ENCODE results near the gene BTBD19.
"Not testable (repeated sequence)": the region's sequence is repeated elsewhere in the genome, so short reads cannot be mapped to it uniquely, and the experiment has no call there.

BTBD19 gene

GRCh38 chr1:44788120-44788860, 20.0 kb upstream of the BTBD19 start, which contains the start of gene BEST4:
BEST4 (minus strand) TSS chr1:44788170; CDS start chr1:44787705, 465 bp downstream.
- no peak for DNase-seq

GRCh38 chr1:44790968-44791801, 17.1 kb upstream of the BTBD19 start:
- no peak for DNase-seq

DNA sequence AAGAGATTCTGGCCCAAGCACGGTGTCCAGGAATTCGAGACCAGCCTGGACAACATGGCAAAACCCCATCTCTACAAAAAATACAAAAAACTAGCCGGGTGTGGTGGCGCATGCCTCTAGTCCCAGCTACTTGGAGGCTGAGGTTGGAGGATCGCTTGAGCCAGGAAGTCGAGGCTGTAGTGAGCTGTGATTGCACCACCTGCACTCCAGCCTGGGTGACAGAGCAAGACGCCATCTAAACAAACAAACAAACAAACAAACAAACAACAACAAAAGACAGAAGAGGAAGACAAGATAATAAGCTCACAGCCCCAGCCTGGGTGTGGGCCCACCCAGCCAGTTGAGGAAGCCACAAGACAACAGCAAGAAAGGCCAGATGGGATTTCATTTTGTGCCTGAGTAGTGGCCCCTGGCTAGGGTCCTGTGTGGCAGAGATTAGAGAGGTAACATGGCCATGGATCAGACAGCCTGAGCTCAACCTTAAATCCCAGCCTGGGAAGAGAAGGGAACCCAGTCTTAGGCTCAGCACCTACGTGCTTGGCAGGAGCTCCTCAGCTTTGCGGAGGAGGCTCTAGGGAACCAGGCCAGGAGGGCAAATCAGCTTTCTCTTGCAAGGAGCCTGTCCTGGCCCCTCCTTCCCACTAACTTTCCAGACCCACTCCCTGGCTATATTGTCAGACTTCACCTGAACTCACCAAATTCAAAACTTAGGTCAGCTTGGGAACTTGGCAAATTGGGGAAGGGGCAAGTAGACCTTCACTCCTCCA, 15.4 kb upstream of the BTBD19 start:
- no peak for DNase-seq

GRCh38 chr1:44797886-44798285, 10.4 kb upstream of the BTBD19 start:
- DNase-seq: not testable (repeated sequence)

DNA sequence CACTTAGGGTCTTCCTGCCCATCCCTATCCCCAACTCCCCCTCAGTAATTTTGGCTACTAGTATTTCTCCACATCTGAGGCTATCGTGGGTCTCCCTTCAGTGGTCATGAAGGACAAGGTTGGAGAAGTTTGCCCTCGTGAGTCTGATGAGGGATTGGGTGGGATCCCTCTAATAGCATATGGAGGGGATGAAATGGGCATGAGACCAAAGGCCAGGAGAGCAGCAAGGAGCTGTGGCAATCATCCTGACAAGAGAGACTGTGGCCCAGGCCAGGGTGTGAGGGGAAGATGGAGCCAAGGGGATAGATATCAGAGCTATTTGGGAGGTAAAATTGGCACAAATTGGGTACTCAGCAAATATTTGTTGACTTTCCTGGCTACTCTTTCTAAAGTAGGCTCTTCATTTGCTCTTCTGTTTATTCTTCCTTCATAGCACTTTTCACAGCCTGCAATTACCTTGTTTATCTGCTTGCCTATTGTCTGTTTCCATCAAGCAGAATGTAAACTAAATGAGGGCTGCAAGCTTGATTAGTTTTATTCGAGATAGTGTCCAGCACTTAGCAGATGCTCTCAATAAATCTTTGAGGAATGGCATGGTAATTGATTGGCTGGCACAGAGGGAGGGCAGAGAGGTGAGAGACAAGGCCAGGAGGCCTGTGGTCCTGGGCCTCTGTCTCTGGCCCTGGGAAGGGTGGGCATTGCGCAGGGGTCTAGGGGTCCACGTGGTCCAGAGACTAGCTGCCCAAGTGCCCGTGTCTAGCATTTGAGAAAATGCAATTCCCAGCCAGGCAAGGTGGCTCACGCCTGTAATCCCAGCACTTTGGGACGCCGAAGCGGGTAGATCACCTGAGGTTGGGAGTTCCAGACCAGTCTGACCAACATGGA, 9.6 kb upstream of the BTBD19 start:
- peak; percentile 96 for DNase-seq

DNA sequence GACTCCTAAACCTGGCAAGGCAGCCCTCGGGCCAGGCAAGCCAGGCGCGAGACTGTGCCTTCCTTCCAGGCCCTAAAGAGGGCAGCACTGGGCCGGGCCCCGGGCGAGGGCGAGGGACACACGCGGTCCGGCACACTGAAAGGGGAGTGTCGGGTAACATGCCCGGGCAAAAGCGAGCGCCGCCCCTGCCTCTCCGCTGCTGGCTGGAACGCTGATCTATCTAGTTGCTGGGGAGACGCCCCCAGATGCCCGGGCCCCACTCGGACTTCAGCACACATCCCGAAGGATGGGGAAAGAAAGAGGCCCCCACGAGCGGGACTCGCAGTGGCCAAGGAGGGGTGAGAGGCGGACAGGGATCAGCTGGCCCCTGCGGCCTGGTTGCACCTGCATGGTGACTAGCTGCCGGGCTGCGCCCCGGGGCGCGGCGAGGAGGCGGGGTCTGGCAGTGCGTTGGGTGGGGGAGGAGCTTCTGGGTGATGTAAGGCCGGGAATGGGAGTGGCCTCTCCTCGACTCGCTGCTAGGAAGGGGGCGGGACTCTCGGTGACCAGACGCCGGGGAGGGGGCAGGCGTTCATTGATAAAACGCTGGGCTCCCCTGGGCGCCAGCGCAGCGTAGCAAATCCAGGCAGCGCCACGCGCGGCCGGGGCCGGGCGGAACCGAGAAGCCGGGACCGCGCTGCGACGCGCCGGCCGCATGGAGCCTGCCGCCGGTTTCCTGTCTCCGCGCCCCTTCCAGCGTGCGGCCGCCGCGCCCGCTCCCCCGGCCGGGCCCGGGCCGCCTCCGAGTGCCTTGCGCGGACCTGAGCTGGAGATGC, 8.3 kb upstream of the BTBD19 start, which contains the start of gene PLK3:
Gene PLK3 (plus strand): TSS at position 608 of the 815 bp plus-strand sequence. CDS start 87 bp downstream, at position 695.
- peak; percentile 99 for DNase-seq

DNA sequence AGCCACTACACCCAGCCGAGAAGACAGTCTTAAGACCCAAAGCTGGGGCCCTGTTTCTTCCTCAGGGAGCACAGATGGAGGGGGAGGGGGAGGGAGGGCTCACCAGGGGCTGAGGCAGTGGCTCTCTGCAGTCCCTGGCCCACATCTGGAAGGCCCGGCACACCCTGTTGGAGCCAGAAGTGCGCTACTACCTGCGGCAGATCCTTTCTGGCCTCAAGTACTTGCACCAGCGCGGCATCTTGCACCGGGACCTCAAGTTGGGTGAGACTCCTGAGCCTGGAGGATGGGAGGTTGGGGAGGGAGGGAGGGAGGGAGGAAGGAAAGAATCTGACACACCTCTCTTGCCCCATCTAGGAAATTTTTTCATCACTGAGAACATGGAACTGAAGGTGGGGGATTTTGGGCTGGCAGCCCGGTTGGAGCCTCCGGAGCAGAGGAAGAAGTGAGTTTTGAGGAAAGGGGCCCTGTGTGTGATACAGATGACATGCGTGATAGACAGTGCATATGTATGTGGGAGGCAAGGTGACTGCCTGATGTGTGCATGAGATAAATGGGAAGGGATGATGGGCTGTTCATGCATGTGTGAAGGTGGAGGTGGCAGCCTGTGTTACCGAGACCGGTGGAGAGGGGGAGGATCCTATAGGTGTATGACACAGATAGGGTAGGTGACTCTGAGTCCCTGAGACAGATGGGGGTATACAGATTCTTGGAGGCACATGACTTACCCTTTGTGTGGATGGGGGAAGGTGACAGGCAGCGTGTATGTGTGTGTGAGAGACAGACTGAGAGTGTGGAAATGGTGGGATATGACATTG, 6.6 kb upstream of the BTBD19 start:
- DNase-seq: no peak

DNA sequence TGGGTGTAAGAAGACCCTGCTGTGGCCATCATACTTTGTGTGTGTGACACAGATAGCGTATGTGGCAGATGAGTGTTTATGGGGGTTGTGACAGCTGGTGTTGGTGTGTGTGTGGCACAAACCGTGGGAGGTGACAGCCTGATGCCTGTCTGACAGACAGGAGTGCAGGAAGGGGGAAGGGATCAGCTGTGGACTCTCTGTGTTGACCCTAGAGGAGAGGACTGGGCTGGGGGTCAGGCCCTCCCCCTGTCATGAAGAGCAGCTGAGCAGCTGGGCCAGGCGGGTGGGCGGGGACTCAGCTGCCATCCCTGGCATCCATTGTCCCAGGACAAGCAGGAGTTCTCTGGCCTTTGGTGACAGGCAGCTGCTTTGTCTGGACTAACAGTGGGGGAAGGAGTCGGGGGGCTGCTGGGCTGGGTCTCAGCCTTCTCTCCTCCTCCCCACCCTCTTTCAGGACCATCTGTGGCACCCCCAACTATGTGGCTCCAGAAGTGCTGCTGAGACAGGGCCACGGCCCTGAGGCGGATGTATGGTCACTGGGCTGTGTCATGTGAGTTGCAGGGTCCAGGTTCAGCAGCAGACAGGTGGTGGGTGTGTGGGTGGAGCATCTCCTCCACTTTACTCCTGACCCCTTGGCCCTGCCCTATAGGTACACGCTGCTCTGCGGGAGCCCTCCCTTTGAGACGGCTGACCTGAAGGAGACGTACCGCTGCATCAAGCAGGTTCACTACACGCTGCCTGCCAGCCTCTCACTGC, 5.8 kb upstream of the BTBD19 start:
- DNase-seq: no peak

GRCh38 chr1:44803062-44803311, 5.3 kb upstream of the BTBD19 start:
- no peak for DNase-seq

- no peak for DNase-seq
Observed at GRCh38 chr1:44803312-44804095, 4.8 kb upstream of the BTBD19 start.

DNA sequence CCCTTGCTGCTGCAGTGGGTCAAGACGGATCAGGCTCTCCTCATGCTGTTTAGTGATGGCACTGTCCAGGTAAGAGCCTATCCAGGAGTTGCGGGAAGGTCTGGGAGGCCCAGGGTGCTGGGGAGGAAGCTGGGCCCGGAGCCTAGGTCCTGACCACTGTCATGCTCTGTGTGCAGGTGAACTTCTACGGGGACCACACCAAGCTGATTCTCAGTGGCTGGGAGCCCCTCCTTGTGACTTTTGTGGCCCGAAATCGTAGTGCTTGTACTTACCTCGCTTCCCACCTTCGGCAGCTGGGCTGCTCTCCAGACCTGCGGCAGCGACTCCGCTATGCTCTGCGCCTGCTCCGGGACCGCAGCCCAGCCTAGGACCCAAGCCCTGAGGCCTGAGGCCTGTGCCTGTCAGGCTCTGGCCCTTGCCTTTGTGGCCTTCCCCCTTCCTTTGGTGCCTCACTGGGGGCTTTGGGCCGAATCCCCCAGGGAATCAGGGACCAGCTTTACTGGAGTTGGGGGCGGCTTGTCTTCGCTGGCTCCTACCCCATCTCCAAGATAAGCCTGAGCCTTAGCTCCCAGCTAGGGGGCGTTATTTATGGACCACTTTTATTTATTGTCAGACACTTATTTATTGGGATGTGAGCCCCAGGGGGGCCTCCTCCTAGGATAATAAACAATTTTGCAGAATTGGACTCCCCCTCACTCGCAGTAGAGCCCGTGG, 2.9 kb upstream of the BTBD19 start:
- DNase-seq: no peak

DNA sequence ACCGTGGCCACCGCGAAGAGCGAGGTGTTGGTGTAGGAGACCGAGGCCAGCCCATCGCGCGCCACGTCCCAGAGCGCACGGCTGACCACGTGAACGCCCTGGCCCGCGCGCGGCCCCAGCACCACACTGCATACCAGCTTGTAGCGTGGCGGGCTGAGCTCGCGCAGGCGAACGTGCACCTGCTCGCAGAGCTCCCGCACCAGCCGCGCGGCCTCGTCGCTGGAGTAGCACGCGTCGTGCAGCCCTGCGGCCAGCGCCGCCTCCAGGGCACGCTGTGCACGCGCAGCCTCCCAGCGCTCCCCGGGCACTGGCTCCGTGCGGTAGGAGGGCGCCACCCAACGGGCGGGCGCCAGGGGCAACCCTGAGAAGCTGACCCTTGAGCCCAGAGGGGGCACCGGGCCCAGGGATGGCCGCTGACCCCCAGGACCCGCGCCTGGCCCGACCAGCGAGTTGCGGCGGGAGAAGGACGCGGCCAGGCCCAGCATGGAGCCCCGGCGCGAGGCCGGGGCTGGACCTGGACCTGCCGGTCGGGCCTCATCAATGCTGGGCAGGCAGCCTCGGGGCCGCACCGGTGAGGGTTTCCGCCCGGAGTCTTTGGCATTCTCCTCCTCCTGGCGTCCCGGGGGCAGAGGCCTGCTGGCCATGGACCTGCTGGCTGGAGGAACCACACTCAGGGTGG, 2.2 kb upstream of the BTBD19 start:
- DNase-seq: no peak

GRCh38 chr1:44806704-44807363, 1.5 kb upstream of the BTBD19 start, which contains the start of gene DYNLT4:
DYNLT4 (minus strand) TSS chr1:44807351; CDS start chr1:44806668, 683 bp downstream.
- DNase-seq: no peak

- peak; percentile 90 for DNase-seq
Observed at GRCh38 chr1:44807364-44808062, 810 bp upstream of the BTBD19 start.

GRCh38 chr1:44808938-44809917, 905 bp downstream of the BTBD19 start:
- DNase-seq: no peak
